HG03432 (cell line): ENCODE data around the gene NDUFAF2.
"Not testable (repeated sequence)": the region's sequence is repeated elsewhere in the genome, so short reads cannot be mapped to it uniquely, and the experiment has no call there.

Experiments used
- ATAC-seq: cut with Tn5 transposase; IDR thresholded peaks from one replicate; pipeline ENCODE4 v1.9.1; 2021; ENCODE audit warnings: mild to moderate bottlenecking, moderate library complexity; ENCODE audit not compliant: unreplicated experiment

NDUFAF2 gene

GRCh38 chr5:61044545-61044944, 99.5 kb downstream of the NDUFAF2 start:
- ATAC-seq, result no peak

- no peak for ATAC-seq
Measured at GRCh38 chr5:61047346-61047745, 102.3 kb downstream of the NDUFAF2 start.

GRCh38 chr5:61048534-61048933, 103.5 kb downstream of the NDUFAF2 start:
- no peak for ATAC-seq

- no peak for ATAC-seq
Measured at GRCh38 chr5:61050292-61050691, 105.3 kb downstream of the NDUFAF2 start.

- no peak for ATAC-seq
Measured at GRCh38 chr5:61051267-61051666, 106.3 kb downstream of the NDUFAF2 start.

- ATAC-seq, result no peak
Measured at GRCh38 chr5:61052882-61053281, 107.9 kb downstream of the NDUFAF2 start.

GRCh38 chr5:61053937-61054336, 108.9 kb downstream of the NDUFAF2 start:
- ATAC-seq, result no peak

- ATAC-seq, result peak; percentile 61
Measured at GRCh38 chr5:61055434-61056006, 110.5 kb downstream of the NDUFAF2 start.

- no peak for ATAC-seq
Measured at GRCh38 chr5:61059499-61059898, 114.5 kb downstream of the NDUFAF2 start.

GRCh38 chr5:61069150-61069549, 124.1 kb downstream of the NDUFAF2 start:
- no peak for ATAC-seq

- no peak for ATAC-seq
Measured at GRCh38 chr5:61071526-61071925, 126.5 kb downstream of the NDUFAF2 start.

- ATAC-seq, result no peak
Measured at GRCh38 chr5:61076626-61077025, 131.6 kb downstream of the NDUFAF2 start.

GRCh38 chr5:61081741-61082140, 136.7 kb downstream of the NDUFAF2 start:
- ATAC-seq, result no peak

- no peak for ATAC-seq
Measured at GRCh38 chr5:61082516-61083280, 137.7 kb downstream of the NDUFAF2 start.

- ATAC-seq, result no peak
Measured at GRCh38 chr5:61084658-61085057, 139.7 kb downstream of the NDUFAF2 start.

GRCh38 chr5:61085885-61086284, 140.9 kb downstream of the NDUFAF2 start:
- ATAC-seq, result no peak

- no peak for ATAC-seq
Measured at GRCh38 chr5:61087921-61088320, 142.9 kb downstream of the NDUFAF2 start.

GRCh38 chr5:61089351-61089750, 144.3 kb downstream of the NDUFAF2 start:
- no peak for ATAC-seq

GRCh38 chr5:61093046-61093771, 148.2 kb downstream of the NDUFAF2 start:
- not testable (repeated sequence) for ATAC-seq

GRCh38 chr5:61097465-61097864, 152.5 kb downstream of the NDUFAF2 start:
- ATAC-seq, result no peak

GRCh38 chr5:61098251-61098995, 153.4 kb downstream of the NDUFAF2 start:
- ATAC-seq, result no peak
